Mesendoderm (in vitro differentiated cells): Measurements from ENCODE around the gene GNB1L.

Source experiments
- DNase-seq: peaks from one replicate; pipeline ENCODE4 v3.0.0; 2013
- H2AK5ac ChIP-seq: 2 replicates; pipeline ENCODE4 v1.6.1; 2013; ENCODE audit warnings: low read length, inconsistent platforms
- H2BK120ac ChIP-seq: 2 replicates; pipeline ENCODE4 v1.6.1; 2013; ENCODE audit warnings: low read depth, mild to moderate bottlenecking, low read length, moderate library complexity, mixed read lengths
- H2BK15ac ChIP-seq: replicated peaks from 2 replicates; pipeline ENCODE4 v1.6.1; 2013; ENCODE audit warnings: low read depth, mild to moderate bottlenecking, moderate library complexity
- H2BK5ac ChIP-seq: 2 replicates; pipeline ENCODE4 v1.6.1; 2013; ENCODE audit warnings: low read length, inconsistent platforms
- H3K18ac ChIP-seq: 2 replicates; pipeline ENCODE4 v1.6.1; 2013; ENCODE audit warnings: mild to moderate bottlenecking, low read length, mixed read lengths
- H3K23ac ChIP-seq: one replicate; pipeline ENCODE4 v1.6.1; 2013; ENCODE audit warnings: low read length
- H3K27ac ChIP-seq: 2 replicates; pipeline ENCODE4 v1.5.1; 2013; ENCODE audit warnings: low read depth, mild to moderate bottlenecking, inconsistent platforms, low read length, moderate library complexity
- H3K27me3 ChIP-seq: 2 replicates; pipeline ENCODE4 v1.6.1; 2013; ENCODE audit warnings: low read length, control low read depth, mild to moderate bottlenecking, inconsistent platforms; ENCODE audit not compliant: insufficient read depth, poor library complexity
- H3K36me3 ChIP-seq: 2 replicates; pipeline ENCODE4 v1.6.1; 2013; ENCODE audit warnings: low read length, inconsistent platforms; ENCODE audit not compliant: control insufficient read depth, insufficient read depth
- H3K4ac ChIP-seq: one replicate; pipeline ENCODE4 v1.6.1; 2013; ENCODE audit warnings: low read depth, mild to moderate bottlenecking, low read length, moderate library complexity
- H3K4me1 ChIP-seq: 2 replicates; pipeline ENCODE4 v1.6.1; 2013; ENCODE audit warnings: low read depth, low read length, inconsistent platforms; ENCODE audit not compliant: control insufficient read depth
- H3K4me2 ChIP-seq: 2 replicates; pipeline ENCODE4 v1.6.1; 2013; ENCODE audit warnings: low read length
- H3K4me3 ChIP-seq: 2 replicates; pipeline ENCODE4 v1.5.1; 2013; ENCODE audit warnings: mild to moderate bottlenecking, low read length
- H3K56ac ChIP-seq: one replicate; pipeline ENCODE4 v1.6.1; 2013; ENCODE audit warnings: low read length
- H3K79me1 ChIP-seq: 2 replicates; pipeline ENCODE4 v1.6.1; 2013; ENCODE audit warnings: low read length, inconsistent platforms
- H3K79me2 ChIP-seq: 2 replicates; pipeline ENCODE4 v1.6.1; 2013; ENCODE audit warnings: mild to moderate bottlenecking, low read length; ENCODE audit not compliant: control insufficient read depth, insufficient read depth
- H3K9ac ChIP-seq: 2 replicates; pipeline ENCODE4 v1.6.1; 2013; ENCODE audit warnings: low read length, inconsistent platforms
- H4K5ac ChIP-seq: one replicate; pipeline ENCODE4 v1.6.1; 2013; ENCODE audit warnings: low read length
- H4K8ac ChIP-seq: one replicate; pipeline ENCODE4 v1.6.1; 2013; ENCODE audit warnings: low read depth, mild to moderate bottlenecking, control low read depth, low read length, moderate library complexity
- WGBS: extraction: QIAGEN DNeasy Blood & Tissue Kit; methylation state at CpG from one replicate; pipeline ENCODE4 v1.1.7; 2013; ENCODE audit warnings: low lambda C conversion rate, missing lambda C conversion rate; ENCODE audit not compliant: insufficient coverage; ENCODE audit errors: extremely low coverage; 5-methylcytosine and 5-hydroxymethylcytosine counted together

Gene GNB1L

DNA sequence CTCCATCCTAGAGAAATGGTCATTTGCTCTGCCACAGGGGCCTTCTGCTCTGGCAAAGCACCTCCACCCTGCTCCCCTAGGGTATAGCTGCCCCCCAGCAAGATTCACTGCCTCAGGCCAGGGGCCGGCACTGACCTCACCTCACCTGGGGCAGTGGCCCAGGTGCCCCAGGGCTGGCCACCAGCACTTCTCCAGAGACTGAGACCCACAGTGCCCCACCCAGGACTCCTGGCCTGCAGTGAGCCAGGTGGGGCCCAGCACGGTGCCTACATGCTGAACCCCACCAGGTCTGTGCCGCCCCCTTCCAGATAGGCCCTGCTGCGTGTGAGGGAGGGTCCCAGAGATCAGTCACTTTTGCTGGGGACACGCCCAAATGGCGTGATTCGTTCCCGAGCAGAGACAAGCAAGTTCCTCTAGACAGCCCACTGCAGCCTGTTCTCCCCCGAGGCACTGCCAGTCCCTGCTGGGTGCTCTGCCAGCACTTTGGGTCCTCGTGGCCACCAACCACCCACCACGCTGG is 10.8 kb downstream of the GNB1L start:
- Histone ChIP-seq H2BK120ac (no peak overlapping the region), H3K9ac (no peak overlapping the region), H3K23ac (no peak overlapping the region), H3K56ac (no peak overlapping the region), H3K79me2 (no peaks in the 10 kb centered on the region), H2BK5ac (no peak overlapping the region), H3K18ac (no peak overlapping the region), H2AK5ac (no peak overlapping the region), H2BK15ac (no peak overlapping the region), H3K27me3 (no peaks in the 10 kb centered on the region), H3K4me3 (no peak overlapping the region), H3K4ac (no peak overlapping the region), H3K27ac (no peak overlapping the region), H3K4me1 (no peaks in the 10 kb centered on the region), H3K4me2 (no peak overlapping the region), H4K8ac (no peak overlapping the region), H3K36me3 (no peaks in the 10 kb centered on the region), H3K79me1 (peaks cover 12% of the 10 kb centered on the region), H4K5ac (no peak overlapping the region)
- no peak for DNase-seq
- no CpG with 5 or more reads among the region's 11 CpGs for WGBS

DNA sequence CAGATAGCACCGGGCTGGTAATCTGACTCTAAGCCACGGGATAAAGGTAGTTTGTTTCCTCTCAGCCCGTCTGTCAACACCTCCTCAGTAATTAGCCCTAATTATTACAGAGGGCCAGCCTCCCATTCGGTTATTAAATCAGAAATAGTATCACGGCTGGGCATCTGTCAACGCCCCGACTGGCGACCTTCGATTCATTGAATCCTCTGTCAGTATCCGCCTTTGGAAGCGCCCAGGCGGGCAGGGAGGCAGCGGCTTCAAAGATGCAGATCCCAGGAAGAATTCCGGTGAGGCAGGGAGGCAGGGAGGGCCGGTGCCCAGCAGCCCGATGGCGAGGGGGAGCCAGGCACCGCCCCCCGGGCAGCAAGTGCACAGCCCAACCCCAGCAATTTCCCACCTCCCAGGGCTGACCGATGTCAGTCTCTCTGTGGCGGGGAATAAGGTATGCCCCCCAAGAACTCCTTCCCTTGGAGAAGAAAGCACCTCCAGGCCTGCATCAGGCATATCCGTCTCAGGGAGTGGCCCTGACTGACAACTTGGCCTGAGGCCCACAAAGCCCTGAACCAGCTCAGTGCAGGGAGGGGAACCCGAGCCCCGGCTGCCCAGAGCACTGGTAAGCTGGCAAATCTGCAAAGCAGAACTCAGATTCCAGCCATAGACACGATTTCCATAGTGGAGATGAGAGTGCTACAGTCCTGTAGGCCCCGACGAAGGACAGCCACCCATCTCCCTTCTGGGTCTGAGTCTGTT is 11.4 kb downstream of the GNB1L start:
- no peak overlapping the region for H3K23ac ChIP-seq
- H3K18ac ChIP-seq, result no peak overlapping the region
- H4K8ac ChIP-seq, result no peak overlapping the region
- no peaks in the 10 kb centered on the region for H3K4me1 ChIP-seq
- H3K9ac ChIP-seq, result no peak overlapping the region
- no peak overlapping the region for H3K56ac ChIP-seq
- H3K4ac ChIP-seq, result no peak overlapping the region
- no peaks in the 10 kb centered on the region for H3K36me3 ChIP-seq
- no peak overlapping the region for H4K5ac ChIP-seq
- no peak overlapping the region for H3K4me3 ChIP-seq
- peaks cover 8% of the 10 kb centered on the region for H3K79me1 ChIP-seq
- no peak overlapping the region for H2BK5ac ChIP-seq
- H3K79me2 ChIP-seq, result no peaks in the 10 kb centered on the region
- no peak overlapping the region for H2AK5ac ChIP-seq
- no peak overlapping the region for H2BK15ac ChIP-seq
- no peaks in the 10 kb centered on the region for H3K27me3 ChIP-seq
- no CpG with 5 or more reads among the region's 27 CpGs for WGBS
- no peak overlapping the region for H2BK120ac ChIP-seq
- DNase-seq, result no peak
- no peak overlapping the region for H3K4me2 ChIP-seq
- H3K27ac ChIP-seq, result no peak overlapping the region

DNA sequence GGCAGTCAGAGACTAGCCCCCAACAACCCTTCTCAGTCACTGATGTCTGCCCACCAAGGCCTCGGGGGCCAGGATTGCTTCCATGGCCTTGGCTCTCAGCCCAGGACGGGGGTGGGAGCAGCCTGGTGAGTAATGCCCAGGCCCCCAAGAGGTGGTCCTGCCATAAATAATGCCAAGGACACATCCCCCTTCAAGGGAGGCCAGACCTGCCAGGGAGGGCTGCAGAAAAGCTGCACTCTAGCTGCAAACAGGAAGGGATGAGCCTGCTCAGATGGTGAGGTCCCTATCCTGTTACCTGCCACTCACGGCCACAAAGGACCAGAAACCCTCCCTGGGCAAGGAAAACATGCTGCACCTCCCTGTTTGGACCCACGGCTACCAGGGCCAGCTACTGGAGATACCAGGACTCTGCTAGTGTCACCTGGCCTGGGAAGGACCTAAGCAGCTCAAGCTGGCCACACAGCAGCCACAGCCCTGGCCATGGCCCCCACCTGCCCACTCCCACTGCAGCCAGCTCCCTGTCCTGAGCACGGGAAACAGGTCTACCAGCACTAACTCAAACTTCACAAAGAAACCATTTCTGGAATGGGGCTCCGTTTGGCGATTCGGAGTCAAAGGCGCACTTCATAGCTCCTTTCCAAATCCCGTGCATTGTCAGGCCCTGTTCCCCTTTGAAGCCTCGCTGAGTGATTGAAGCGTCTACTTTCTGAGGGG is 12.1 kb downstream of the GNB1L start:
- Histone ChIP-seq H3K27ac (no peak overlapping the region), H2BK5ac (no peak overlapping the region), H2AK5ac (no peak overlapping the region), H3K36me3 (no peaks in the 10 kb centered on the region), H3K27me3 (no peaks in the 10 kb centered on the region), H3K9ac (no peak overlapping the region), H4K8ac (no peak overlapping the region), H2BK15ac (no peak overlapping the region), H3K4me2 (no peak overlapping the region), H3K4me1 (no peaks in the 10 kb centered on the region), H2BK120ac (no peak overlapping the region), H3K23ac (no peak overlapping the region), H3K56ac (peak overlapping the region; percentile 3), H3K79me2 (no peaks in the 10 kb centered on the region), H3K4ac (no peak overlapping the region), H3K18ac (no peak overlapping the region), H3K79me1 (peaks cover 6% of the 10 kb centered on the region), H4K5ac (no peak overlapping the region), H3K4me3 (no peak overlapping the region)
- WGBS, result no CpG with 5 or more reads among the region's 12 CpGs
- DNase-seq, result no peak

DNA sequence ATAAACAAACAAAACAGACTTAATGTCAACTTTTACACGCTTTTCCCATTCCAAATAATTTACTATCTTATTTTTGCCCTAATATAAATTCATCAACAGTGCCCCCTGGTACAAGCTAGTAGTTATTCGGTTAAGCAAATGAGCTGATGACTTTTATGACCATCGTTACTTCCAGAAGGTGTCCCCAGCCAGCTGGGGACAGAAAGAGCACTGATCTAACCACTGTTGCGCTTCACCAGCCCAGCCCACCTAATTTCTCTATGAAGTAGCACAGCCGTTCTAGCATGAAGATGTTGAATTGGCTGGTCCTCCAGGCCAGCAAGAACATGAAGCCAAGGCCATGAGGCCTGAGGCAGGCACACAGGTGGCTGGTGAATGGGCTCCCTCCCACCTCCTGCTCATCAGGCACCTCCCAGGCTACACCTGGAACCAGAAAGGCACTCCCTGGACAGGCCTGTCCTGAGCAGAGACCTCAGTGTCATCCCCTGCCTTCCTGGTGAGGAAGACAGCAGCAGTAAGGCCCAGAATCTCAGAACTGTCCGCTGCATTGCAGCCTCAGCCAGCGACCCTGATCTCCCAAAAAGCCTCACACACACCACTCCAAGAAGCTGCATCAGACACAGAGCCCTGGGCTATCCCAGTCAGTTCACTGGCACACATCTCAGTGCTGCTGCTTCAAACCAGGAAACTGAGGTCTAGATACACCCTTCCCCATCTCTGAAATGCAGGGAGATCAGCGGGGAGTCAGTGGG is 12.9 kb downstream of the GNB1L start:
- H2BK15ac ChIP-seq, result no peak overlapping the region
- H3K36me3 ChIP-seq, result no peaks in the 10 kb centered on the region
- H2BK5ac ChIP-seq, result no peak overlapping the region
- H4K8ac ChIP-seq, result no peak overlapping the region
- no peak overlapping the region for H4K5ac ChIP-seq
- H3K79me2 ChIP-seq, result no peaks in the 10 kb centered on the region
- H2BK120ac ChIP-seq, result no peak overlapping the region
- 100% methylated on average over 1 of the region's 8 CpGs for WGBS
- no peak overlapping the region for H2AK5ac ChIP-seq
- peaks cover 3% of the 10 kb centered on the region for H3K79me1 ChIP-seq
- H3K4ac ChIP-seq, result no peak overlapping the region
- no peak for DNase-seq
- no peak overlapping the region for H3K18ac ChIP-seq
- no peaks in the 10 kb centered on the region for H3K27me3 ChIP-seq
- no peak overlapping the region for H3K56ac ChIP-seq
- H3K23ac ChIP-seq, result no peak overlapping the region
- H3K4me1 ChIP-seq, result no peaks in the 10 kb centered on the region
- H3K9ac ChIP-seq, result no peak overlapping the region
- no peak overlapping the region for H3K4me2 ChIP-seq
- no peak overlapping the region for H3K4me3 ChIP-seq
- no peak overlapping the region for H3K27ac ChIP-seq

DNA sequence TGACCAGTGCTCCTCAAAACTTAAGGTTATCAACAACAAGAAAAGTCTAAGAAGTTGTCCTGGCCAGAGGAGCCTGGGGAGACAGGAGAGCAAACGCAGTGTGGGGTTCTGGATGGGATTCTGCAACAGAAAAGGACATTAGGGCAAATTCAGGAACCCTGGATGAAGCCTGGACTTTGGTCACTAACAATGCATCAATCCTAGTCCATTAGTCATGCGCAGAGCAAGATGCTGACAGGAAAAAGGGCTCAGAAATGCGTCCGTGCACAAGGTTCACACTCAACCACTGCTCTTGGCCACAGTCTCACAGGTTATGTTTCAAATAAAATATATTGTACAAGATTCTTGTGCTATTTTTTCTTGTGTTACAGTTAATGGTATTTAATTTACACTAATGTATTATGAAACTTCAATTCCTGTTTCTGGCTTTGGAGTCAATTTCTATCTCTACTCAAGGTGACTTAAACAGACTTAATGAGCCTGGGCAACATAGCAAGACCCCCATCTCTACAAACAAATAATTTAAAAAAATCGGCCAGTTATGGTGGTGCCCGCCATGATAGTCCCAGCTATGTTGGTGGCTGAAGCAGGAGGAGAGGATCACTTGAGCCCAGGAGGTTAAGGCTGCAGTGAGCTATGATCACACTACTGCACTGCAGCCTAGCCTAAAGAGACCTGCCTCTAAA is 13.6 kb downstream of the GNB1L start:
- DNase-seq, result no peak
- Histone ChIP-seq H3K9ac (no peak overlapping the region), H3K4me3 (no peak overlapping the region), H3K27me3 (no peaks in the 10 kb centered on the region), H3K79me2 (no peaks in the 10 kb centered on the region), H3K56ac (no peak overlapping the region), H4K5ac (no peak overlapping the region), H3K23ac (no peak overlapping the region), H2BK5ac (no peak overlapping the region), H3K36me3 (no peaks in the 10 kb centered on the region), H2AK5ac (no peak overlapping the region), H4K8ac (no peak overlapping the region), H3K4me1 (no peaks in the 10 kb centered on the region), H3K27ac (no peak overlapping the region), H2BK120ac (no peak overlapping the region), H3K4me2 (no peak overlapping the region), H3K18ac (no peak overlapping the region), H3K79me1 (peaks cover 2% of the 10 kb centered on the region), H3K4ac (no peak overlapping the region), H2BK15ac (no peak overlapping the region)
- no CpG with 5 or more reads among the region's 6 CpGs for WGBS
